Hepatocyte (in vitro differentiated cells): ENCODE results near the gene PABPN1L. TPM values are rescaled to one million over a fixed set of nuclear protein-coding genes. Genes with fewer than 3 reads are reported as not detected.
"Not testable (repeated sequence)": the region's sequence is repeated elsewhere in the genome, so short reads cannot be mapped to it uniquely, and the experiment has no call there.

Source experiments
- DNase-seq: peaks from one replicate; pipeline ENCODE4 v3.0.0-alpha.2; 2016; ENCODE audit warnings: low spot score
- H2AFZ ChIP-seq: fragments of 200-600 bp; sonication (generic); 2 replicates; pipeline ENCODE4 v1.6.0; 2016; ENCODE audit warnings: antibody characterized with exemption, mild to moderate bottlenecking
- H3K27ac ChIP-seq: fragments of 200-600 bp; sonication (generic); 2 replicates; pipeline ENCODE4 v1.5.1; 2016; ENCODE audit warnings: mild to moderate bottlenecking
- H3K27me3 ChIP-seq: fragments of 200-600 bp; sonication (generic); 2 replicates; pipeline ENCODE4 v1.6.1; 2016
- H3K36me3 ChIP-seq: fragments of 200-600 bp; sonication (generic); replicated peaks from 2 replicates; pipeline ENCODE4 v1.5.1; 2016; ENCODE audit warnings: low read depth; ENCODE audit not compliant: insufficient read depth
- H3K4me1 ChIP-seq: fragments of 200-600 bp; sonication (generic); 2 replicates; pipeline ENCODE4 v1.5.1; 2016; ENCODE audit warnings: mild to moderate bottlenecking, moderate library complexity; ENCODE audit not compliant: insufficient read depth
- H3K4me2 ChIP-seq: fragments of 200-600 bp; sonication (generic); 2 replicates; pipeline ENCODE4 v1.6.0; 2016
- H3K4me3 ChIP-seq: fragments of 200-600 bp; sonication (generic); 2 replicates; pipeline ENCODE4 v1.5.1; 2016; ENCODE audit warnings: mild to moderate bottlenecking
- H3K79me2 ChIP-seq: fragments of 200-600 bp; sonication (generic); 2 replicates; pipeline ENCODE4 v1.6.0; 2017; ENCODE audit warnings: mild to moderate bottlenecking
- H3K9me2 ChIP-seq: fragments of 200-600 bp; sonication (generic); replicated peaks from 2 replicates; pipeline ENCODE4 v1.6.0; 2017; ENCODE audit warnings: mild to moderate bottlenecking; ENCODE audit not compliant: insufficient read depth
- H3K9me3 ChIP-seq: fragments of 200-600 bp; sonication (generic); 2 replicates; pipeline ENCODE4 v1.5.1; 2016; ENCODE audit warnings: low read depth, mild to moderate bottlenecking
- H4K20me1 ChIP-seq: fragments of 200-600 bp; sonication (generic); 2 replicates; pipeline ENCODE4 v1.6.0; 2016; ENCODE audit warnings: mild to moderate bottlenecking; ENCODE audit not compliant: insufficient read depth, poor library complexity, severe bottlenecking
- CTCF ChIP-seq: fragments of 200-600 bp; sonication (generic); IDR thresholded peaks from 2 replicates; pipeline ENCODE4 v1.5.1; 2016; ENCODE audit warnings: antibody characterized with exemption, mild to moderate bottlenecking; ENCODE audit not compliant: poor library complexity
- EZH2 ChIP-seq: fragments of 200-600 bp; sonication (generic); IDR thresholded peaks from 2 replicates; pipeline ENCODE4 v1.6.1; 2016; ENCODE audit warnings: antibody characterized with exemption, mild to moderate bottlenecking, borderline replicate concordance
- EZH2phosphoT487 ChIP-seq: fragments of 200-600 bp; sonication (generic); IDR thresholded peaks from one replicate; pipeline ENCODE4 v1.6.1; 2018; ENCODE audit warnings: antibody characterized with exemption, mild to moderate bottlenecking, low read depth, moderate library complexity; ENCODE audit not compliant: unreplicated experiment, severe bottlenecking
- WGBS: methylation state at CpG from one replicate; pipeline ENCODE4 v1.1.6; 2016; ENCODE audit warnings: low lambda C conversion rate; ENCODE audit errors: missing lambda C conversion rate; 5-methylcytosine and 5-hydroxymethylcytosine counted together
- polyA plus RNA-seq: library from polyadenylated mRNA; unstranded; fragments of >200 nt; fragmentation: Nextera tagmentation; extraction: Ambion mirVana; gene quantifications from 2 replicates; pipeline ENCODE4 v1.2.1, GENCODE V29; 2016
- total RNA-seq: library from RNA; depleted of rRNA; stranded (reverse); fragments of >200 nt; gene quantifications from 2 replicates; pipeline ENCODE4 v1.2.3, GENCODE V29; 2014

The PABPN1L gene
- total and polyA plus RNA-seq, 2 experiments from 2014 or later: not detected

- TF ChIP-seq CTCF (no peak), EZH2 (no peak), EZH2phosphoT487 (no peak)
- no peak overlapping the region for H2AFZ ChIP-seq
- no peaks in the 10 kb centered on the region for H3K27me3 ChIP-seq
- H3K27ac ChIP-seq: no peak overlapping the region
- H3K79me2 ChIP-seq: no peaks in the 10 kb centered on the region
- H3K4me1 ChIP-seq: peaks cover 4% of the 10 kb centered on the region
- no peaks in the 10 kb centered on the region for H3K9me3 ChIP-seq
- no peaks in the 10 kb centered on the region for H3K36me3 ChIP-seq
- 93% methylated on average over 14 of the region's 26 CpGs for WGBS
- H3K4me3 ChIP-seq: no peak overlapping the region
- H3K4me2 ChIP-seq: no peak overlapping the region
- H4K20me1 ChIP-seq: no peaks in the 10 kb centered on the region
- no peak for DNase-seq
- no peaks in the 10 kb centered on the region for H3K9me2 ChIP-seq
Observed at GRCh38 chr16:88826070-88826840, 40.2 kb downstream of the PABPN1L start.

- Histone ChIP-seq H3K4me1 (peaks cover 4% of the 10 kb centered on the region), H3K27ac (no peak overlapping the region), H3K27me3 (no peaks in the 10 kb centered on the region), H4K20me1 (no peaks in the 10 kb centered on the region), H3K36me3 (no peaks in the 10 kb centered on the region), H3K9me3 (no peaks in the 10 kb centered on the region), H3K4me2 (no peak overlapping the region), H3K79me2 (no peaks in the 10 kb centered on the region), H2AFZ (no peak overlapping the region), H3K9me2 (no peaks in the 10 kb centered on the region), H3K4me3 (no peak overlapping the region)
- no peak for TF ChIP-seq EZH2
- no peak for TF ChIP-seq CTCF
- no peak for TF ChIP-seq EZH2phosphoT487
- DNase-seq: no peak
- WGBS: no CpG with 5 or more reads among the region's 12 CpGs
Observed at GRCh38 chr16:88825146-88825545, 41.3 kb downstream of the PABPN1L start.

DNA sequence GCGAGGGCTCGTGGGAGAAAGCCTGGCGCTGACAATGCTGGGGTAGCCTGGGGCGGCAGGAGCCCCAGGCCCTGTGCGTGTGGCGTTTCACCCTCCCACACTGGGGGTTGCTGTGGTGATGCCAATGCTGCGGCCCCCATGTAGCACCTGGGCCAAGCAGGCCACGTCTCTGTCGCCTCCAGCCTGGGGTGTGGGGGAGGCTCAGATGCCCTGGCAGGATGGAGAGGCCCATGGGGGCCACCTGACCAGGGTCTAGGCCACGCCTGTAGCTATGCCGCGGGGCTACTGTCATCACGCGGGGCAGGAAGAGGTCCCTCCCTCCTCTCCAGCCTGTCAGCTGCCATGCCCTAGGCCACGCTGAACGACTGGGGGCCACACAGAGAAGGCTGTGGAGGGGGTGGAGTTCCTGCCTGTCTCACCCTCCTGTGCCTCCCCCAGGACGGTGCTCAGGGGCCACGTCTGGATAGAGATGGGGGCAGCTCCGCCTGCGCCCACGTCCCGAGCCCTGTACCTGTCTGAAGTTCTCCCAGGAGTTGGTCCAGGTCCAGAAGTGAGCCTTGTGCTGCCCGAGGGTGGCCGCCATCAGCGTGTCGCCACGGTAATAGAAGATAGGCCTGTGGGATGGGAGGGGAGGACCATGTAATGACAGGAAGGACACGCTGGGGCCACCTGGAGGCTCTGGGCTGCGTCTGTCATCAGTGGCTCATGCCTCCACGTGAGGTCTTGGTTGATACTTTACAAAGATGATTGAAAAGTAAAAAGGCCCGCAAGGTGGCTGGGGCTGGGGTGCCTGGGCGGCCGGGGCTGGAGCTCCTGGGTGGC lies 42.0 kb downstream of the PABPN1L start:
- WGBS: 95% methylated on average over 32 of the region's 33 CpGs
- Histone ChIP-seq H3K36me3 (no peaks in the 10 kb centered on the region), H3K9me3 (no peaks in the 10 kb centered on the region)

DNA sequence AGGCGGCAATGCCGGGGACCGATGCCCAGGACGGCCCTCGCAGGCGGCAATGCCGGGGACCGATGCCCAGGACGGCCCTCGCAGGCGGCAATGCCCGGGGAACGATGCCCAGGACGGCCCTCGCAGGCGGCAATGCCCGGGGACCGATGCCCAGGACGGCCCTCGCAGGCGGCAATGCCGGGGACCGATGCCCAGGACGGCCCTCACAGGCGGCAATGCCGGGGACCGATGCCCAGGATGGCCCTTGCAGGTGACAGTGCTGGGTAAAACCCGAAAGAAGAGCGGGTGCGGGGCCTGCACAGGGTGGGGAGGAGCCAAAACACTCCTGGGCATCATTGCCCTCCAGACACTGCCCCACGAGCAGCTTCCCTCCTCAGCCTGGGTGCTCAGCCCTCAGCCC lies 42.8 kb downstream of the PABPN1L start:
- H3K4me2 ChIP-seq, H3K4me3 ChIP-seq, H3K9me3 ChIP-seq, H2AFZ ChIP-seq, DNase-seq, H3K4me1 ChIP-seq, H4K20me1 ChIP-seq, H3K27ac ChIP-seq, H3K36me3 ChIP-seq, H3K9me2 ChIP-seq, H3K79me2 ChIP-seq, H3K27me3 ChIP-seq: not testable (repeated sequence)
- WGBS: 98% methylated on average over 4 of the region's 31 CpGs

More for the DNA sequence above, 42.0 kb downstream of the PABPN1L start:
- H3K4me3 ChIP-seq: no peak overlapping the region
- H2AFZ ChIP-seq: no peak overlapping the region
- no peak overlapping the region for H3K27ac ChIP-seq
- H3K9me2 ChIP-seq: no peaks in the 10 kb centered on the region
- H3K4me1 ChIP-seq: peaks cover 3% of the 10 kb centered on the region
- H4K20me1 ChIP-seq: no peaks in the 10 kb centered on the region
- no peak for DNase-seq
- TF ChIP-seq CTCF: no peak
- TF ChIP-seq EZH2: no peak
- no peak for TF ChIP-seq EZH2phosphoT487
- H3K4me2 ChIP-seq: no peak overlapping the region
- H3K79me2 ChIP-seq: no peaks in the 10 kb centered on the region
- no peaks in the 10 kb centered on the region for H3K27me3 ChIP-seq
